RWPE1 (cell line): ENCODE results near the gene ROPN1B.

Experiments
- CTCF ChIA-PET: fragments of 350-600 bp; sonication (Branson Sonifier 250); formaldehyde crosslinking; extraction: SDS; loops from one replicate; lab custom pipeline; 2021; lab: Yijun Ruan, JAX
- POLR2A ChIA-PET: fragments of 400-600 bp; formaldehyde crosslinking; extraction: SDS; loops from one replicate; lab custom pipeline; 2020; ENCODE audit warnings: antibody characterized with exemption; ENCODE audit not compliant: low non-redundant PET; lab: Yijun Ruan, JAX
- DNase-seq: peaks from one replicate; pipeline ENCODE4 v3.0.0; 2012; ENCODE audit warnings: low spot score
- H3K27ac ChIP-seq: fragments of 450-650 bp; 2 replicates; pipeline ENCODE4 v1.5.1; 2017
- TF ChIP-seq, protein P1 (sequence below): fragments of 450-650 bp; conservative IDR thresholded peaks from 2 replicates; pipeline ENCODE4 v1.5.1; 2017; ENCODE audit warnings: low read depth, mild to moderate bottlenecking

Gene ROPN1B

DNA sequence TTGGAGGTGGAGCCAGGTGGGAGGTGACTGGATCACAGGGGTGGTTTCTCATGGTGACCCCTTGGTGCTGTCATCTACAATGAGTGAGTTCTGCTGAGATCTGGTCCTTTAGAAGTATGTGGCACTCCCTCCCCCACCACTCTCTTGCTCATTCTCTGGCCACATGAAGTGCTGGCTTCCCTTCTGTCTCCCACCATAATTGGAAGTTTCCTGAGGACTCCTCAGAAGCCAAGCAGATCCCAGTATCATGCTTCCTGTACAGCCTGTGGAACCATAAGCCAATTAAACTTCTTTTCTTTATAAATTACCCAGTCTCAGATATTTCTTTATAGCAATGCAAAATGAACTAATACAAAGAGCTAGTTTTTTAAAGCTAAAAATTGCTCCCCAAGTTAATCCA lies 60.3 kb downstream of the ROPN1B start:
- no peak for DNase-seq
- TF ChIP-seq, protein P1, sequence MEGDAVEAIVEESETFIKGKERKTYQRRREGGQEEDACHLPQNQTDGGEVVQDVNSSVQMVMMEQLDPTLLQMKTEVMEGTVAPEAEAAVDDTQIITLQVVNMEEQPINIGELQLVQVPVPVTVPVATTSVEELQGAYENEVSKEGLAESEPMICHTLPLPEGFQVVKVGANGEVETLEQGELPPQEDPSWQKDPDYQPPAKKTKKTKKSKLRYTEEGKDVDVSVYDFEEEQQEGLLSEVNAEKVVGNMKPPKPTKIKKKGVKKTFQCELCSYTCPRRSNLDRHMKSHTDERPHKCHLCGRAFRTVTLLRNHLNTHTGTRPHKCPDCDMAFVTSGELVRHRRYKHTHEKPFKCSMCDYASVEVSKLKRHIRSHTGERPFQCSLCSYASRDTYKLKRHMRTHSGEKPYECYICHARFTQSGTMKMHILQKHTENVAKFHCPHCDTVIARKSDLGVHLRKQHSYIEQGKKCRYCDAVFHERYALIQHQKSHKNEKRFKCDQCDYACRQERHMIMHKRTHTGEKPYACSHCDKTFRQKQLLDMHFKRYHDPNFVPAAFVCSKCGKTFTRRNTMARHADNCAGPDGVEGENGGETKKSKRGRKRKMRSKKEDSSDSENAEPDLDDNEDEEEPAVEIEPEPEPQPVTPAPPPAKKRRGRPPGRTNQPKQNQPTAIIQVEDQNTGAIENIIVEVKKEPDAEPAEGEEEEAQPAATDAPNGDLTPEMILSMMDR = no peak
- no peak overlapping the region for H3K27ac ChIP-seq
- ChIA-PET POLR2A (no interaction called here), CTCF (no interaction called here)

GRCh38 chr3:126030455-126030854 lies 61.5 kb downstream of the ROPN1B start:
- no peak overlapping the region for H3K27ac ChIP-seq
- ChIA-PET POLR2A (no interaction called here), CTCF (no interaction called here)
- no peak for DNase-seq
- TF ChIP-seq, protein P1 = no peak

DNA sequence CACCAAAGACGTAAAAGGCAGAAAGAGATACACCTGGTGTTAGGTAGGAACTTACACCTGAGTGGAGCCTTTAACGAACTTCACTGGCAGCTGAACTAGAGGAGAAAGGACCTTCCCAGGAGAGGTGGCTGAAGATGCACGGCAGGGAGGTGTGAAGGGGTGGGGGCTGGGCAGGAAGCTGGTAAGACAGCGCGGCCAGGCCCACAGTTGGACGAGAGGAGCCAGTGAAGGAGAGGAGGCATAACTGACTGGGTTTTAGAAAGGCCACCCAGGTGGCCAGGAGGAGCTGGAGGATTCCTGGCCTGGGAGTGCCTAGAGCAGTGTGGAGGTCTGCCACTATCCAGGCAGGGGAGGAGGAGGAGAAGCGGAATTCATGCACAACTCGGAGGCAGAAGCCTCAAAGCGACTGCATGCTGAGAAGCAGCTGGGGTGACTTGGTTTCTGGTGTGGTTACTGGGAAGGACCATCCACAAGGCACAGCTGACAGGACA lies 63.0 kb downstream of the ROPN1B start:
- TF ChIP-seq, protein P1 = no peak
- POLR2A ChIA-PET = no interaction called here
- no peak for DNase-seq

More for the DNA sequence above, 63.0 kb downstream of the ROPN1B start:
- H3K27ac ChIP-seq = no peak overlapping the region
- CTCF ChIA-PET = interaction anchor here (0.6 kb wide), 1 partner anchor 38 kb away, joined by 5 read pairs; no protein-coding TSS in a partner anchor
